ENCODE measurements around the gene SYT1. TPM values are rescaled to one million over a fixed set of nuclear protein-coding genes. Genes with fewer than 3 reads are reported as not detected.
A peak's percentile ranks its signal among the peaks of the same experiment; 100 is the strongest.

The SYT1 gene
- total and polyA plus RNA-seq, 2 donors (not counting 1 experiment from before 2014, with no cell fraction given) = 0.90 to 2.1 TPM

DNA sequence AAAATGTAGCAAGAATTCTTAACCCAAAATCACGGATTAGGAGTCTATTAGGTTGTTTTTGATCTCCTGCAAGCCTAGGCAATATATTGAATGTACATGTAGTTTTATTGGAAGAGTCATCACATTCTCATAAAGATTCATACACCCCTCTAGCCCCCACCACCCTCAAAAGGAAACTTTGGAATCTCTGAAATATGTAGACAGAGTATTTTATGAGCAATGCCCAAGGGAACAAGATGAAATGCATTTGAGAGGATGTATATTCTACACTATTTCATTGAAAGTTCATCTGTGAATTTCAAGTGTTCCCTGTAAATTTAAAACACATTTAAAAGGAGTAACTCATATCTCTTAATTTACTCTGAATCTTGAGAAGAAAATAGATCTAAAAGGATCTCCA is 103.7 kb downstream of the SYT1 start:
- Histone ChIP-seq H2AFZ (ENCODE audit: low read length) (no peak overlapping the region), H3K9ac (ENCODE audit: insufficient read depth, low read length) (no peak overlapping the region), H3K4me2 (ENCODE audit: extremely low read depth, insufficient read depth, low read length) (no peak overlapping the region), H3K36me3 (ENCODE audit: control insufficient read depth, insufficient read depth, low read length) (no peaks in the 10 kb centered on the region), H4K20me1 (ENCODE audit: control insufficient read depth, extremely low read depth, insufficient read depth, low read length) (no peaks in the 10 kb centered on the region), H3K4me3 (replicated peaks in 1 of 4; ENCODE audit: control extremely low read depth in 1 of 4, insufficient read depth in 1 of 4, low read depth in 3 of 4, low read length in 4 of 4) (no peak overlapping the region), H3K9me3 (ENCODE audit: control insufficient read depth, insufficient read depth, low read depth, low read length) (no peaks in the 10 kb centered on the region), H3K79me2 (ENCODE audit: control insufficient read depth, insufficient read depth, low read length) (no peaks in the 10 kb centered on the region), H3K27me3 (ENCODE audit: control insufficient read depth, insufficient read depth, low read length) (no peaks in the 10 kb centered on the region), H3K27ac (ENCODE audit: insufficient read depth, low read length) (no peak overlapping the region), H3K4me1 (ENCODE audit: control insufficient read depth, extremely low read depth, insufficient read depth, low read length) (no peaks in the 10 kb centered on the region)
- TF ChIP-seq EZH2 (IDR thresholded peaks at IDR 0.05; ENCODE audit: low read length, missing control alignments) = no peak
- TF ChIP-seq, protein P1, sequence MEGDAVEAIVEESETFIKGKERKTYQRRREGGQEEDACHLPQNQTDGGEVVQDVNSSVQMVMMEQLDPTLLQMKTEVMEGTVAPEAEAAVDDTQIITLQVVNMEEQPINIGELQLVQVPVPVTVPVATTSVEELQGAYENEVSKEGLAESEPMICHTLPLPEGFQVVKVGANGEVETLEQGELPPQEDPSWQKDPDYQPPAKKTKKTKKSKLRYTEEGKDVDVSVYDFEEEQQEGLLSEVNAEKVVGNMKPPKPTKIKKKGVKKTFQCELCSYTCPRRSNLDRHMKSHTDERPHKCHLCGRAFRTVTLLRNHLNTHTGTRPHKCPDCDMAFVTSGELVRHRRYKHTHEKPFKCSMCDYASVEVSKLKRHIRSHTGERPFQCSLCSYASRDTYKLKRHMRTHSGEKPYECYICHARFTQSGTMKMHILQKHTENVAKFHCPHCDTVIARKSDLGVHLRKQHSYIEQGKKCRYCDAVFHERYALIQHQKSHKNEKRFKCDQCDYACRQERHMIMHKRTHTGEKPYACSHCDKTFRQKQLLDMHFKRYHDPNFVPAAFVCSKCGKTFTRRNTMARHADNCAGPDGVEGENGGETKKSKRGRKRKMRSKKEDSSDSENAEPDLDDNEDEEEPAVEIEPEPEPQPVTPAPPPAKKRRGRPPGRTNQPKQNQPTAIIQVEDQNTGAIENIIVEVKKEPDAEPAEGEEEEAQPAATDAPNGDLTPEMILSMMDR (conservative IDR thresholded peaks at IDR 0.05 in 1 of 2, IDR thresholded peaks at IDR 0.05 in 1 of 2; ENCODE audit: low read depth in 1 of 2, low read length in 2 of 2) = no peak
- DNase-seq (ENCODE audit: low read depth in 2 of 2) = no peak

DNA sequence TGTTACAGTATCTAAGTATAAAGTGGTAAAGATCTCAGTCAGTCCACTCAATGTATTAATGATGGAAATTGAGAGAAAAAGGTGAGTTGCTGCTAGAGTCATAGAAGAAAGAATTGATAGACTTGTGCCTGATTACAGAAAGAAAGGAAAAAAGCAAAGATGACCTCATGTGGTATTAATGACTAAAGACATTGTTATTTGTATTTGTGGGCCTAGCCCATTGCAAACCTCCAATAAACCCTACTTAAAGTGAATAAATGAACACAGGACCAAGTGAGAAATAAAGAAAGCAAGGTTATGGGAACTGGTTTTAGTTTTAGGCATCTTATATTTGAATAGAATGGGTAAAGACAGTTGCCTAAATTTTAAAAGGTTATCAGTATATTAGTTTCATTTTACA is 105.5 kb downstream of the SYT1 start:
- Histone ChIP-seq H4K20me1 (ENCODE audit: control insufficient read depth, extremely low read depth, insufficient read depth, low read length) (no peaks in the 10 kb centered on the region), H3K9ac (ENCODE audit: insufficient read depth, low read length) (no peak overlapping the region), H3K4me1 (ENCODE audit: control insufficient read depth, extremely low read depth, insufficient read depth, low read length) (no peaks in the 10 kb centered on the region), H2AFZ (ENCODE audit: low read length) (no peak overlapping the region), H3K27ac (ENCODE audit: insufficient read depth, low read length) (no peak overlapping the region), H3K9me3 (ENCODE audit: control insufficient read depth, insufficient read depth, low read depth, low read length) (no peaks in the 10 kb centered on the region), H3K79me2 (ENCODE audit: control insufficient read depth, insufficient read depth, low read length) (no peaks in the 10 kb centered on the region), H3K36me3 (ENCODE audit: control insufficient read depth, insufficient read depth, low read length) (no peaks in the 10 kb centered on the region), H3K4me3 (replicated peaks in 1 of 4; ENCODE audit: control extremely low read depth in 1 of 4, insufficient read depth in 1 of 4, low read depth in 3 of 4, low read length in 4 of 4) (no peak overlapping the region), H3K27me3 (ENCODE audit: control insufficient read depth, insufficient read depth, low read length) (no peaks in the 10 kb centered on the region), H3K4me2 (ENCODE audit: extremely low read depth, insufficient read depth, low read length) (no peak overlapping the region)
- no peak for TF ChIP-seq EZH2 (IDR thresholded peaks at IDR 0.05; ENCODE audit: low read length, missing control alignments)
- TF ChIP-seq, protein P1 (conservative IDR thresholded peaks at IDR 0.05 in 1 of 2, IDR thresholded peaks at IDR 0.05 in 1 of 2; ENCODE audit: low read depth in 1 of 2, low read length in 2 of 2) = no peak
- peak; percentile 17 to 31 for DNase-seq (ENCODE audit: low read depth in 2 of 2)

DNA sequence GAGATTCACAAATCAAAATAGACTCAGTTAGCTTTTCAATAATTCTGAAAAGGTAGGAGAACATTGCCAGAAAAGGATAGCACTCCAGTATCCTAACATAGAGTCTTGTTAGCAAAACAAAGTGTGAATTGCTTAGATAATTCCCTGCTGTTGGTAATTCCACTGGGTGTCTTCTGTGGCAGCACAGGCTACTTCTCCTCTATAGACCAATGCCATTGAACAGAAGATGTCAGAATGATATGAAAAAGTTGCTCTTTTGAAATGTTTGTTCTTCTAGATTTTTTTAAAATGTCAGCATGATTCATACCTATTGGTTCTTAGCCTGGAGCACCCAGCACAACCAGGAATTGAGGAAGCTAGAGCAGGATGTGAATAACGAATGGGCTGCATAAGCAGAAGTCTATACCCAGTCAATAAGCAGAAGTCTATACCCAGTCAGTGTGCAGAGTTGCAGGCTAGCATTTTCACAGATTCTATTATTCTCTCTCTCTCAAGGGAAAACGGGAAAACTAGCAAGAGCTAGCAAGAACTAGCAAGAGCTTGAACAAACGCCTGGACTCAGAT is 112.8 kb downstream of the SYT1 start:
- Histone ChIP-seq H3K27me3 (ENCODE audit: control insufficient read depth, insufficient read depth, low read length) (no peaks in the 10 kb centered on the region), H4K20me1 (ENCODE audit: control insufficient read depth, extremely low read depth, insufficient read depth, low read length) (no peaks in the 10 kb centered on the region), H3K79me2 (ENCODE audit: control insufficient read depth, insufficient read depth, low read length) (no peaks in the 10 kb centered on the region), H2AFZ (ENCODE audit: low read length) (no peak overlapping the region), H3K4me2 (ENCODE audit: extremely low read depth, insufficient read depth, low read length) (no peak overlapping the region), H3K9me3 (ENCODE audit: control insufficient read depth, insufficient read depth, low read depth, low read length) (no peaks in the 10 kb centered on the region), H3K27ac (ENCODE audit: insufficient read depth, low read length) (no peak overlapping the region), H3K9ac (ENCODE audit: insufficient read depth, low read length) (no peak overlapping the region), H3K4me1 (ENCODE audit: control insufficient read depth, extremely low read depth, insufficient read depth, low read length) (no peaks in the 10 kb centered on the region), H3K4me3 (replicated peaks in 1 of 4; ENCODE audit: control extremely low read depth in 1 of 4, insufficient read depth in 1 of 4, low read depth in 3 of 4, low read length in 4 of 4) (no peak overlapping the region), H3K36me3 (ENCODE audit: control insufficient read depth, insufficient read depth, low read length) (no peaks in the 10 kb centered on the region)
- DNase-seq (ENCODE audit: low read depth in 2 of 2) = peak in 1 of 2 donors; percentile 12
- TF ChIP-seq, protein P1 (conservative IDR thresholded peaks at IDR 0.05 in 1 of 2, IDR thresholded peaks at IDR 0.05 in 1 of 2; ENCODE audit: low read depth in 1 of 2, low read length in 2 of 2) = no peak
- no peak for TF ChIP-seq EZH2 (IDR thresholded peaks at IDR 0.05; ENCODE audit: low read length, missing control alignments)
